HepG2 (cell line): ENCODE data around the gene PDHX. TPM values are rescaled to one million over a fixed set of nuclear protein-coding genes. Genes with fewer than 3 reads are reported as not detected.

Experiments used
- ATAC-seq: fragments of 200-7000 bp; cut with Tn5 transposase; 3 replicates; pipeline ENCODE4 v1.9.1; 2020; ENCODE audit warnings: mild to moderate bottlenecking, moderate library complexity
- BruUV-seq: library from RNA; stranded (reverse); fragments of 400-500 nt; replicated peaks from 2 replicates; lab custom pipeline; 2021; lab: Mats Ljungman, UMichigan
- CTCF ChIA-PET: fragments of 300-600 bp; formaldehyde crosslinking; extraction: SDS; loops from one replicate; lab custom pipeline; 2021; ENCODE audit warnings: low total read pairs, inconsistent platforms, low intra/inter-chr PET ratio; lab: Yijun Ruan, JAX
- POLR2A ChIA-PET: fragments of 350-600 bp; sonication (Branson Sonifier 250); formaldehyde crosslinking; loops from one replicate; lab custom pipeline; 2020; ENCODE audit warnings: antibody characterized with exemption, inconsistent platforms; lab: Yijun Ruan, JAX
- DNase-seq: peaks from one replicate; pipeline ENCODE4 v3.0.0-alpha.2; 2015; ENCODE audit warnings: low spot score
- FAIRE-seq: peaks from 3 replicates; lab custom pipeline; 2011; peaks lifted over from hg19 to GRCh38; lab: Jason Lieb, UNC
- H2AFZ ChIP-seq: one replicate; pipeline ENCODE4 v1.6.1; 2011; ENCODE audit warnings: low read length, inconsistent platforms
- H3K27ac ChIP-seq: fragments of 300-600 bp; 3 replicates; pipeline ENCODE4 v1.8.0; 2011; ENCODE audit warnings: mixed run types, mild to moderate bottlenecking, mixed read lengths, low read length, inconsistent platforms; ENCODE audit not compliant: insufficient read depth; ENCODE audit errors: extremely low read length
- H3K27me3 ChIP-seq, 2 experiments: fragments of 200-600 bp in 1 of 2; 2 replicates in 1 of 2; 3 replicates in 1 of 2; pipeline versions ENCODE4 v1.6.0 to v1.8.0; 2011; ENCODE audit warnings: low read length in 2 of 2, mild to moderate bottlenecking in 2 of 2, moderate library complexity in 2 of 2, inconsistent platforms in 1 of 2; ENCODE audit not compliant: insufficient read depth in 2 of 2, control insufficient read depth in 1 of 2
- H3K36me3 ChIP-seq, 2 experiments: fragments of 200-600 bp in 1 of 2; replicated peaks in 1 of 2; 2 replicates in 1 of 2; 3 replicates in 1 of 2; pipeline versions ENCODE4 v1.5.1 to v1.8.0; 2011; ENCODE audit warnings: low read length in 2 of 2, inconsistent platforms in 1 of 2; ENCODE audit not compliant: insufficient read depth in 2 of 2, control insufficient read depth in 1 of 2
- H3K4me1 ChIP-seq: 2 replicates; pipeline ENCODE4 v1.5.1; 2012; ENCODE audit warnings: low read length, inconsistent platforms; ENCODE audit not compliant: insufficient read depth
- H3K4me2 ChIP-seq: 2 replicates; pipeline ENCODE4 v1.6.0; 2011; ENCODE audit warnings: low read depth, low read length, inconsistent platforms
- H3K4me3 ChIP-seq, 3 experiments: fragments of 200-600 bp in 1 of 3; sonication (generic), shearing (Covaris generic) in 1 of 3; replicated peaks in 1 of 3; 2 replicates each; pipeline ENCODE4 v1.5.1; 2011 to 2016; ENCODE audit warnings: low read length in 3 of 3, inconsistent platforms in 2 of 3, low read depth in 2 of 3, mild to moderate bottlenecking in 2 of 3, control low read depth in 1 of 3, mixed read lengths in 1 of 3; ENCODE audit not compliant: insufficient read depth in 1 of 3
- H3K79me2 ChIP-seq: one replicate; pipeline ENCODE4 v1.6.1; 2011; ENCODE audit warnings: low read length, inconsistent platforms; ENCODE audit not compliant: insufficient read depth
- H3K9ac ChIP-seq: 2 replicates; pipeline ENCODE4 v1.6.0; 2011; ENCODE audit warnings: mild to moderate bottlenecking, low read depth, low read length, inconsistent platforms; ENCODE audit not compliant: insufficient read depth
- H3K9me3 ChIP-seq: 2 replicates; pipeline ENCODE4 v1.5.1; 2012; ENCODE audit warnings: mild to moderate bottlenecking, low read length
- H4K20me1 ChIP-seq: 2 replicates; pipeline ENCODE4 v1.6.0; 2011; ENCODE audit warnings: inconsistent platforms, mild to moderate bottlenecking, low read length, moderate library complexity; ENCODE audit not compliant: insufficient read depth
- FOXK2 ChIP-seq: fragments of 450-650 bp; IDR thresholded peaks from 2 replicates; pipeline ENCODE4 v1.6.1; 2016
- FOXP4 ChIP-seq: sonication (generic); formaldehyde crosslinking; IDR thresholded peaks from 2 replicates; pipeline ENCODE4 v1.4.0; 2020; ENCODE audit warnings: missing genetic modification reagents
- HHEX ChIP-seq: IDR thresholded peaks from 2 replicates; pipeline ENCODE4 v1.6.1; 2016; ENCODE audit warnings: control low read depth
- ONECUT2 ChIP-seq: sonication (generic); formaldehyde crosslinking; IDR thresholded peaks from 2 replicates; pipeline ENCODE4 v1.4.0; 2020; ENCODE audit warnings: missing genetic modification reagents
- STAT5B ChIP-seq: sonication (generic); formaldehyde crosslinking; IDR thresholded peaks from 2 replicates; pipeline ENCODE4 v1.4.0; 2020; ENCODE audit warnings: missing genetic modification reagents
- TFAP4 ChIP-seq: sonication (generic); IDR thresholded peaks from 2 replicates; pipeline ENCODE4 v1.6.1; 2016; ENCODE audit warnings: low read depth, borderline replicate concordance
- ZBTB8A ChIP-seq: sonication (generic); formaldehyde crosslinking; IDR thresholded peaks from 2 replicates; pipeline ENCODE4 v1.4.0; 2020; ENCODE audit warnings: mild to moderate bottlenecking, low read depth, missing genetic modification reagents, borderline replicate concordance
- ZKSCAN5 ChIP-seq: sonication (generic); formaldehyde crosslinking; IDR thresholded peaks from 2 replicates; pipeline ENCODE4 v1.5.1; 2020; ENCODE audit warnings: mild to moderate bottlenecking, missing genetic modification reagents
- ZNF850 ChIP-seq: sonication (generic); formaldehyde crosslinking; conservative IDR thresholded peaks from 2 replicates; pipeline ENCODE4 v1.9.0; 2021; ENCODE audit warnings: mild to moderate bottlenecking, missing genetic modification reagents
- WGBS: methylation state at CpG from one replicate; pipeline ENCODE4 v1.1.6; 2017; ENCODE audit warnings: low lambda C conversion rate; 5-methylcytosine and 5-hydroxymethylcytosine counted together
- in situ Hi-C: cut with HindIII; loops from 2 replicates; pipeline ENCODE4 v1.10.0; 2017; ENCODE audit warnings: low pct_unique_long_range_greater_than_20kb; ENCODE audit not compliant: extremely low pct_ligation_motif_present
- intact Hi-C: fragments of 100-400 bp; cut with micrococcal nuclease; formaldehyde crosslinking; loops from one replicate; pipeline ENCODE4 v1.10.0; 2022; ENCODE audit not compliant: unreplicated experiment
- polyA plus RNA-seq, 8 experiments: library from polyadenylated mRNA; depleted of rRNA in 3 of 8; stranded (reverse) in 7 of 8; unstranded in 1 of 8; fragments of >200 nt; fragmentation: Illumina TruSeq in 4 of 8; extraction: Trizol in 4 of 8; gene quantifications; 2 replicates each; pipeline versions ENCODE4 v1.2.1 to v1.2.3, GENCODE V29; 2011 to 2016; ENCODE audit warnings: low read depth in 4 of 8, missing spikeins in 1 of 8, mixed read lengths in 1 of 8; ENCODE audit not compliant: insufficient read depth in 1 of 8
- total RNA-seq, 5 experiments: library from RNA; depleted of rRNA; stranded (reverse); fragments of >200 nt; fragmentation: Illumina TruSeq; extraction: Trizol; gene quantifications; 2 replicates each; pipeline ENCODE4 v1.2.3, GENCODE V29; 2016; ENCODE audit warnings: low read depth in 1 of 5

Gene PDHX
- total and polyA plus RNA-seq, 2 of the 13 experiments (the other 11 are each of a cell fraction or from before 2014, with no cell fraction given): 41.0 to 73.8 TPM

GRCh38 chr11:35013514-35014233 is 97.3 kb downstream of the PDHX start:
- Histone ChIP-seq H3K27ac (no peak overlapping the region), H2AFZ (no peak overlapping the region), H3K27me3 (no peaks in the 10 kb centered on the region), H3K36me3 (no peaks in the 10 kb centered on the region), H3K4me2 (no peak overlapping the region), H3K79me2 (no peaks in the 10 kb centered on the region), H3K9ac (no peak overlapping the region), H3K4me1 (peaks cover 28% of the 10 kb centered on the region), H3K9me3 (no peaks in the 10 kb centered on the region), H3K4me3 (no peak overlapping the region), H4K20me1 (no peaks in the 10 kb centered on the region)
- BruUV-seq: no TSS peak
- no peak for ATAC-seq
- TF ChIP-seq ZKSCAN5 (CRISPR knock-in tag): no peak
- no peak for TF ChIP-seq ONECUT2 (CRISPR knock-in tag)
- no peak for TF ChIP-seq TFAP4
- TF ChIP-seq FOXK2: no peak
- no peak for TF ChIP-seq HHEX
- no peak for TF ChIP-seq ZNF850
- TF ChIP-seq ZBTB8A (CRISPR knock-in tag): no peak
- TF ChIP-seq STAT5B: no peak
- no peak for TF ChIP-seq FOXP4
- WGBS: 33% methylated on average over 3 of the region's 3 CpGs
- intact Hi-C loops (no loop called here), in situ Hi-C loops (no loop called here)
- ChIA-PET POLR2A (no interaction called here), CTCF (no interaction called here)
- no peak for DNase-seq
- no peak for FAIRE-seq
